Fibroblast of lung (primary cell): ENCODE results near the gene CHP2. TPM values are rescaled to one million over a fixed set of nuclear protein-coding genes. Genes with fewer than 3 reads are reported as not detected.

Experiments used
- DNase-seq, 2 donors: peaks; one replicate each; pipeline versions ENCODE4 v3.0.0 to v3.0.0-alpha.2; 2010; ENCODE audit warnings: low read depth in 2 of 2
- H2AFZ ChIP-seq: 2 replicates; pipeline ENCODE4 v1.5.1; 2012; ENCODE audit warnings: low read length, control low read depth, inconsistent platforms
- H3K27ac ChIP-seq: 2 replicates; pipeline ENCODE4 v1.5.1; 2011; ENCODE audit warnings: low read length, control low read depth; ENCODE audit not compliant: insufficient read depth
- H3K27me3 ChIP-seq: 2 replicates; pipeline ENCODE4 v1.5.1; 2011; ENCODE audit warnings: mild to moderate bottlenecking, low read length; ENCODE audit not compliant: control insufficient read depth, insufficient read depth
- H3K36me3 ChIP-seq: 2 replicates; pipeline ENCODE4 v1.5.1; 2011; ENCODE audit warnings: low read length; ENCODE audit not compliant: control insufficient read depth, insufficient read depth
- H3K4me1 ChIP-seq: 2 replicates; pipeline ENCODE4 v1.5.1; 2011; ENCODE audit warnings: low read length; ENCODE audit not compliant: control insufficient read depth, insufficient read depth; ENCODE audit errors: extremely low read depth
- H3K4me2 ChIP-seq: 2 replicates; pipeline ENCODE4 v1.5.1; 2011; ENCODE audit warnings: low read length, control low read depth; ENCODE audit not compliant: insufficient read depth; ENCODE audit errors: extremely low read depth
- H3K4me3 ChIP-seq, 4 experiments: fragments of 200-600 bp in 1 of 4; sonication (generic) in 1 of 4; replicated peaks in 1 of 4; 2 replicates each; pipeline ENCODE4 v1.5.1; 2011 to 2016; ENCODE audit warnings: low read length in 4 of 4, low read depth in 3 of 4, mild to moderate bottlenecking in 3 of 4, control low read depth in 2 of 4, inconsistent platforms in 1 of 4, mixed read lengths in 1 of 4; ENCODE audit not compliant: insufficient read depth in 1 of 4; ENCODE audit errors: control extremely low read depth in 1 of 4
- H3K79me2 ChIP-seq: 2 replicates; pipeline ENCODE4 v1.5.1; 2012; ENCODE audit warnings: mild to moderate bottlenecking, low read length, inconsistent platforms; ENCODE audit not compliant: control insufficient read depth, insufficient read depth
- H3K9ac ChIP-seq: 2 replicates; pipeline ENCODE4 v1.5.1; 2011; ENCODE audit warnings: mild to moderate bottlenecking, low read length, control low read depth; ENCODE audit not compliant: insufficient read depth
- H3K9me3 ChIP-seq: 2 replicates; pipeline ENCODE4 v1.5.1; 2012; ENCODE audit warnings: low read depth, low read length; ENCODE audit not compliant: control insufficient read depth, insufficient read depth
- H4K20me1 ChIP-seq: 2 replicates; pipeline ENCODE4 v1.5.1; 2011; ENCODE audit warnings: low read length; ENCODE audit not compliant: control insufficient read depth, insufficient read depth; ENCODE audit errors: extremely low read depth
- CTCF ChIP-seq, 2 donors: IDR thresholded peaks in 1 of 2; conservative IDR thresholded peaks in 1 of 2; 1 replicate in 1 of 2; 2 replicates in 1 of 2; pipeline ENCODE4 v1.5.1; 2011 to 2012; ENCODE audit warnings: low read length in 2 of 2, control low read depth in 1 of 2, inconsistent platforms in 1 of 2, low read depth in 1 of 2, mild to moderate bottlenecking in 1 of 2
- EZH2 ChIP-seq: IDR thresholded peaks from 2 replicates; pipeline ENCODE4 v1.5.1; 2012; ENCODE audit warnings: low read length, control low read depth, mild to moderate bottlenecking; ENCODE audit errors: missing control alignments
- polyA plus RNA-seq, 2 donors: library from polyadenylated mRNA; depleted of rRNA in 1 of 2; stranded (reverse) in 1 of 2; unstranded in 1 of 2; fragments of >200 nt; gene quantifications; 2 replicates each; pipeline ENCODE4 v1.2.1, GENCODE V29; 2011 to 2012; ENCODE audit warnings: missing spikeins in 1 of 2
- total RNA-seq: library from RNA; depleted of rRNA; stranded (reverse); fragments of >200 nt; gene quantifications from 2 replicates; pipeline ENCODE4 v1.2.1, GENCODE V29; 2014

CHP2 gene
- total and polyA plus RNA-seq, 2 donors (not counting 1 experiment from before 2014, with no cell fraction given), result not detected

DNA sequence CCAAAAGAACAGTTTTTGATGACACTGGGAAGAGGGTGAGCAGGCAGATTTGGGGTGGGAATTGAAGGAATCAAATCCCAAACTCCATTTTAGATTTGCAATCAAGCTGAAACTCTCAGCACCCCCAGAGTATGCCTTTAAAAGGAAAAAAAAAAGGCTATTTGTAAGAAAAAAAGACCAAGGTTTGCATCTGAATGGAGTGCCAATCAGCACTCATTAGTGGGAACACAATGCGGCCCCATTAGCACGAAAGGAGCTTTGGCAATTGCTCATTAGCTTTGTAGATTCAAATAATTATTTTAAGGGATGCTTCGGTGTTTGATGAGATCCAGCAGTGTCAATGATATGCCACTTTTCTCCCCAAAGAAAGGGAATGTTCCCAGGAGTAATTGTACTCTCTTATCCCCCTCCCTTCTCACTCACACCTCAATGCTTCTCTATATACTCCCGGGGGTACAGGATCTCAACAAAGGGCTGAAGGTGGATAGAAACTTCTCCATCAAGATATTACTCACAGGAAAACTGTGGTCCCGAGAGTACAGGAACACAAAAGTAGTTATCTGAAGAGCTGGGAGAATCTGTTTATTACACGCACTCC, 32.2 kb downstream of the CHP2 start:
- TF ChIP-seq CTCF (conservative IDR thresholded peaks at IDR 0.05 in 1 of 2, IDR thresholded peaks at IDR 0.05 in 1 of 2; ENCODE audit: low read depth in 1 of 2, low read length in 2 of 2) (no peak), EZH2 (no peak)
- no peak for DNase-seq
- no peaks in the 10 kb centered on the region for H3K79me2 ChIP-seq
- no peaks in the 10 kb centered on the region for H3K27me3 ChIP-seq
- H3K4me2 ChIP-seq, result no peak overlapping the region
- H3K9ac ChIP-seq, result no peak overlapping the region
- H4K20me1 ChIP-seq, result no peaks in the 10 kb centered on the region
- H2AFZ ChIP-seq, result no peak overlapping the region
- H3K36me3 ChIP-seq, result no peaks in the 10 kb centered on the region
- H3K9me3 ChIP-seq, result no peaks in the 10 kb centered on the region
- H3K4me3 ChIP-seq, result no peak overlapping the region
- no peak overlapping the region for H3K27ac ChIP-seq
- no peaks in the 10 kb centered on the region for H3K4me1 ChIP-seq

DNA sequence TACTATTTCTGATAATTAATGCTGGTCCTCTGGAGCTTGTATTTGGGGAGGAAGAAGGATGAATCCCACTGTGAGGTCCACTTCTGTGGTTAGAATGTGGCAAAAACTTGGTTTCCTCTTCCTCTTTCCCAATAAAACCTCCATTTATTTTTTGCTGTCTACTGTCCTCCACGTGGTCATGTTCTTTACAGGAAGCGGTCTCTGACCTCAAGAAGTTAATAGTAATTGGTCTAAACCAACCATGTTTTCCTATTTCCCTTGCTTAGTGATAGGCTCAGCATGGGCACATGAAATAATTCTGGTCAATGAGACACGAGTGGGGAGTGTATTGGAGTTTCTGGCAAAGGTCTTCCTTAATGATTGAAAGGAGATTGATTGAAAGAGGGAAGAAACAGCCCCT, 33.9 kb downstream of the CHP2 start:
- no peaks in the 10 kb centered on the region for H3K79me2 ChIP-seq
- H3K4me2 ChIP-seq, result no peak overlapping the region
- no peak overlapping the region for H3K27ac ChIP-seq
- H3K4me3 ChIP-seq, result no peak overlapping the region
- no peak for TF ChIP-seq EZH2
- TF ChIP-seq CTCF (conservative IDR thresholded peaks at IDR 0.05 in 1 of 2, IDR thresholded peaks at IDR 0.05 in 1 of 2; ENCODE audit: low read depth in 1 of 2, low read length in 2 of 2), result no peak
- H3K36me3 ChIP-seq, result no peaks in the 10 kb centered on the region
- H4K20me1 ChIP-seq, result no peaks in the 10 kb centered on the region
- no peak for DNase-seq
- H3K4me1 ChIP-seq, result no peaks in the 10 kb centered on the region
- H3K9me3 ChIP-seq, result no peaks in the 10 kb centered on the region
- H3K9ac ChIP-seq, result no peak overlapping the region
- no peaks in the 10 kb centered on the region for H3K27me3 ChIP-seq
- H2AFZ ChIP-seq, result no peak overlapping the region

GRCh38 chr16:23795378-23795777, 40.6 kb downstream of the CHP2 start:
- H3K4me3 ChIP-seq, result no peak overlapping the region
- H3K27me3 ChIP-seq, result no peaks in the 10 kb centered on the region
- no peaks in the 10 kb centered on the region for H3K79me2 ChIP-seq
- H3K9ac ChIP-seq, result no peak overlapping the region
- TF ChIP-seq EZH2, result no peak
- no peak for TF ChIP-seq CTCF (conservative IDR thresholded peaks at IDR 0.05 in 1 of 2, IDR thresholded peaks at IDR 0.05 in 1 of 2; ENCODE audit: low read depth in 1 of 2, low read length in 2 of 2)
- H2AFZ ChIP-seq, result no peak overlapping the region
- no peak for DNase-seq
- H4K20me1 ChIP-seq, result no peaks in the 10 kb centered on the region
- no peaks in the 10 kb centered on the region for H3K36me3 ChIP-seq
- H3K4me1 ChIP-seq, result no peaks in the 10 kb centered on the region
- no peak overlapping the region for H3K27ac ChIP-seq
- no peak overlapping the region for H3K4me2 ChIP-seq
- no peaks in the 10 kb centered on the region for H3K9me3 ChIP-seq
